Subcutaneous adipose tissue (tissue), 4 donors: ENCODE measurements around the gene TXN2. TPM values are rescaled to one million over a fixed set of nuclear protein-coding genes. Genes with fewer than 3 reads are reported as not detected.

Source experiments
- total RNA-seq, 4 donors: library from RNA; depleted of rRNA; stranded (reverse); fragments of >200 nt; gene quantifications; one replicate each; pipeline ENCODE4 v1.1.0, GENCODE V29; 2016
- TF ChIP-seq, protein P1 (sequence below): fragments of 450-650 bp; IDR thresholded peaks from one replicate; pipeline ENCODE4 v1.5.1; 2016; ENCODE audit warnings: low read depth, mild to moderate bottlenecking, control low read depth, antibody characterized with exemption, moderate library complexity

TXN2 gene
- total RNA-seq, 4 donors from 2014 or later, result 26.9 to 84.6 (median 65.3) TPM

- TF ChIP-seq, protein P1, sequence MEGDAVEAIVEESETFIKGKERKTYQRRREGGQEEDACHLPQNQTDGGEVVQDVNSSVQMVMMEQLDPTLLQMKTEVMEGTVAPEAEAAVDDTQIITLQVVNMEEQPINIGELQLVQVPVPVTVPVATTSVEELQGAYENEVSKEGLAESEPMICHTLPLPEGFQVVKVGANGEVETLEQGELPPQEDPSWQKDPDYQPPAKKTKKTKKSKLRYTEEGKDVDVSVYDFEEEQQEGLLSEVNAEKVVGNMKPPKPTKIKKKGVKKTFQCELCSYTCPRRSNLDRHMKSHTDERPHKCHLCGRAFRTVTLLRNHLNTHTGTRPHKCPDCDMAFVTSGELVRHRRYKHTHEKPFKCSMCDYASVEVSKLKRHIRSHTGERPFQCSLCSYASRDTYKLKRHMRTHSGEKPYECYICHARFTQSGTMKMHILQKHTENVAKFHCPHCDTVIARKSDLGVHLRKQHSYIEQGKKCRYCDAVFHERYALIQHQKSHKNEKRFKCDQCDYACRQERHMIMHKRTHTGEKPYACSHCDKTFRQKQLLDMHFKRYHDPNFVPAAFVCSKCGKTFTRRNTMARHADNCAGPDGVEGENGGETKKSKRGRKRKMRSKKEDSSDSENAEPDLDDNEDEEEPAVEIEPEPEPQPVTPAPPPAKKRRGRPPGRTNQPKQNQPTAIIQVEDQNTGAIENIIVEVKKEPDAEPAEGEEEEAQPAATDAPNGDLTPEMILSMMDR, result no peak
Observed at GRCh38 chr22:36497910-36498665, 16.6 kb upstream of the TXN2 start.

DNA sequence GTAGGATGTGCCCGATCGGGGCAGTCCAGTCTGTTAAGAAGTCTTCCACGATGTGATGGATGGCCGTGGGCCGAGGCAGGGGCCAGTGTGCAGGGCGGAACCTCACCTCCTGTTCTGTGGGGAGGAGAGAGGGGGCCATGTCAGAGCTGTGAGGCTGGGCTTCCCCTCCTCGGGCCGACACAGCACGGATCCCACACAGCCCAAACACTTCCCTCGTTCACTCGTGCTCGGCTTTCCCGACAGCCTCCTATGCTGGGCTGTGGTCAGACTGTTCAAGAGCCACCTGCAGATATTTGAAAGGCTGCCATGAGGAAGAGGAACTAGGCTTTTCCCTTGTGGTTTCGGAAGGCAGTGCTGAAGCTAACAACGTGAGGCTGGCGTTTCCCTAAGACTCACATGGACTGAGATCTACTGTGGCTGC lies 12.3 kb upstream of the TXN2 start:
- TF ChIP-seq, protein P1, result no peak

GRCh38 chr22:36492109-36492508 lies 10.7 kb upstream of the TXN2 start:
- TF ChIP-seq, protein P1, result no peak

- TF ChIP-seq, protein P1, result no peak
Observed at GRCh38 chr22:36491155-36491554, 9.7 kb upstream of the TXN2 start.

DNA sequence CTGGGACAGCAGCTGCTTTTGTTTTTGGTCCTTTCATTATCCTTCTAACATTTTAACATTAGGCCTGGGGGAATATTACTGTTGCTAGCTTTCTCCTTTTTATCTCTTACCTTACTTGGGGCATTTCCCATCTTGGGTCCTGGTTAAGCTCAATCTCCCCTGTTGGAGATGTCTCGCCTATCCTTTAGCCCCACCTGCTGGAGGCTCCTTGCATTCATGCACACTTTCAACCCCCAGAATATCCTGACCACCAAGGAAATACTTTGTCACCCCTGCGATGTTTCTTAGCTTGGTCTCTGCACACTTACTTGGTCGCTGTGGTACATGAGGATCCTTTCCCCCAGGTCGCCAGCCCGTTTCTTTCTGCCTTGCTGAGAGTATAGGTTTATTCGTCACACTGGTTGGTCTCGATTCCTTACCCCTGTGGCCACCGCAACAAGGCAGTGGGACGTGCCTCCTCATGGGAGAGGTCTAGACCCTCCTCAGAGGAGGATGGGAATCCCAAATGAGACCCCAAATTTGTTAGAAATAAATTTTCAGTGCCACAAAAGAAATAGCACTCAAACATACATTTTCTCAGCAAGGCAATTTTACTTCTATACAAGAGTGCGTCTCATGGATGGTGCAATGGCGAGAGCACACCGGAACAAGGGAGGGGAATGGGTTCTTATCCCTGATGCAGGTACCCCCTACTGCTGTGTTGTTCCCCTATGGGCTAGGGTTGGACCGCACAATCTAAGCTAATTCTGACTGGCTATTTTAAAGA lies 5.4 kb upstream of the TXN2 start:
- TF ChIP-seq, protein P1, result no peak

GRCh38 chr22:36480941-36481392 lies 473 bp downstream of the TXN2 start:
- TF ChIP-seq, protein P1, result no peak

DNA sequence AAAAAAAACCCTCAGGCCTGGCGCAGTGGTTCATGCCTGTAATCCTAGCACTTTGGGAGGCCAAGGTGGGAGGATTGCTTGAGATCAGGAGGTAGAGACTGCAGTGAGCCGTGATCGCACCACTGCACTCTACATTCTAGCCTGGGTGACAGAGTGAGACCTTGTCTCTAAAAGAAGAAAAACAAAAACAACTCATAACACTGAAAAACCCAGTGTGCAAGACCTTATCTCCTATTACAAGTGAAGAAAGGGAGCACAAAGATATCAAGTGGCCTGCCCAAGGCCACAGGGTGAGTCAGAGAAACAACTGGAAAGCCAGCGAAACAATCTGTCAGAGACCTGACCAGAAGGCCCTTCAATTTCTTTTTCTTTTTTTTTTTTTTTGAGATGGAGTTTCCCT lies 2.5 kb downstream of the TXN2 start:
- TF ChIP-seq, protein P1, result no peak
